Fibroblast of skin of left biceps (primary cell): ENCODE results near the gene RIMBP2.

Source experiments
- DNase-seq, 2 experiments: peaks; one replicate each; pipeline ENCODE4 v3.0.0-alpha.2; 2013; ENCODE audit warnings: low read depth in 2 of 2

The RIMBP2 gene

DNA sequence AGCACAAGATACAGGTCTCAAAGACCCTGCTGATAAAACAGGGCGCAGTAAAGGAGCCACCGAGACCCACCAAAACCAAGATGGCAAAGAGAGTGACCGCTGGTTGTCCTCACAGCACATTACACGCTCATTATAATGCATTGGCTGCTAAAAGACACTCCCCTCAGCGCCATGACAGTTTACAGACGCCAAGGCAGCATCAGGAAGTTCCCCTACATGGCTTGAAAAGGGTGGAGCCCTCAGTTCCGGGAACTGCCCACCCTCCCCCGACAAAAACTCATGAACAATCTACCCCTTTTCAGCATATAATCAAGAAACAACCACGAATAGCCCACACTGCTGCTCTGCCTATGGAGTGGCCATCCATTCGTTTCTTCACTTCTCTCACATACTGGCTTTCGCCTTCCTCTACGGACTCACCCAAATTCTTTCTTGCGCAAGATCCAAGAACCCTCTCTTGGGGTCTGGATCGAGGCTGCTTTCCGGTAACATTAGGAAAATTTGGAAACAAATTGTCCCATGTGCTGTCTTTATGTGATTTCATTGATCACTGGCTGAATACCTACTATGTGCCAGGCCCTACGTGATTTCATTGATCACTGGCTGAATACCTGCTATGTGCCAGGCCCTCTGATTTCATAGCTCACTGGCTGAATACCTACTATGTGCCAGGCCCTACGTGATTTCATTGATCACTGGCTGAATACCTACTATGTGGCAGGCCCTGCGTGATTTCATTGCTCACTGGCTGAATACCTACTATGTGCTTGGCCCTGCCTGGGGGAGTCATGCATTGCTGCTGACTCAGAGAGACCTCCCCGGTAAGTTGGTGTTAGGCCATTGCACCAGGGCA lies 252.1 kb downstream of the RIMBP2 start:
- DNase-seq, result no peak

- DNase-seq, result no peak
These were observed 252.8 kb downstream of the RIMBP2 start for GRCh38 chr12:130463275-130463658.

DNA sequence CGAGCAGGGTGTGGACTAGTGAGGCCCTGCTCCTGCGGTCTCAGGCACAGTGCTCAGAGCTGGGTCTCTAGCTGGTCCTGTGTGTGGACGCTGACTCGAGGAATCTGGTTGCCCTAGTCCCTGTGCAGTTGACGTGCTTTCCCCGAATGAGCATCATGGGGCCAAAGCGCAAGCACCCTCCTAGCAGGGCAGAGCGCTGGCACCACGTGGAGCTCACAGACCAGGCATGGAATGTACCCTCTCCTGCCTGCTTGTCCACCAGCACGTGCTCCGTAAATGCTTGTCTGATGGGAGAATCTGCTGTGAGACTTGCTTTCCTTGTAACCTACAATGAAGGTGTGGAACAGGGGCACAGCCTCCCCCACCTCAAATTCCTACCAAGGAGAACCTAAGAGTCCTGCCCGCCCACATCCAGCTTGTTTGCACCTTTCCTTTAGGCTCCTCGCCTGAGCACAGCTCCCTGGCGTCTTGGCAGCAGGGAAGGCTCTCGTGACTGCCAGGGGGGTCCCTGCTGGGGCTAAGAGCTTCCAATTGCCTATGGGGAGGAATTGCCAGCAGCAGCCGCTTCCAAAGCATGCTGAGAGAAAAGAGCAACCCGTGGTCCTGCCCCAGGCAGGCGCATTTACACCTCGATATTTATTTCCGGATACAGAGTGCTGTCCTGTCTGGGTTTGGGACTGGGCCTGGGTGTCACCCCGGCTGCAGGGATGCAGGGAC lies 253.4 kb downstream of the RIMBP2 start:
- no peak for DNase-seq

DNA sequence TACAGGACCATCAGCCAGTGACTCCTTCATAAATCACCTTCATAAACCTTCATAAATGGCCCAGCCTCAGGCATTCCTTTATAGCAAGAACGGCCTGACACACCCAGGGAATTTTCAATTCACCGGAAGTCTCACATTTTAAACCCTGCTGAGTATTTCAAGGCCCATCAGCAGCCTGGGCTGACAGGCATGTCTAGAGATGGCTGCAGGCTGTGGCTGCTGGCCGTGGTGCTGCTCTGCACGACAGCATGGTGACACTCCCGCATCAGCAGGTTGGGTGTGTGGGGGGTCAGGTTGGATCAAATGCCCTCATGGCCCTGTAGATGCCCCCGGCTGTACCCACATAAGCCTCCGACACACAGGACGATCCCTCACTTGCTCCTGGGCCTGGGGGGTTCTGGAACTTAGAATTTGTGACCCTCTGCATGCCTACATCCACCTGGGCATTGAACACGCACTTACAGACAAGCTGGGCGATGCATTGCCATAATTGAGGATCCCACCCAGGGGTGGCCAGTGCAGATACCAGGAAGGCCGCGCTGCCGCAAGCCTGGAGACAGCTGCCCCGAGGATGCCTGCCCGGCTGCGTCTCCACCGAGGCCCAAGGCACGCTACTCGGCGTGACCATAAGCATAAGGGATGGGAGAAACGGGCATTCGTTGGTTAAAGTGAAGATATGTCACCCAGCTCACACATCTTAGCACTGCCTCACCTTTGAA lies 254.1 kb downstream of the RIMBP2 start:
- no peak for DNase-seq

DNA sequence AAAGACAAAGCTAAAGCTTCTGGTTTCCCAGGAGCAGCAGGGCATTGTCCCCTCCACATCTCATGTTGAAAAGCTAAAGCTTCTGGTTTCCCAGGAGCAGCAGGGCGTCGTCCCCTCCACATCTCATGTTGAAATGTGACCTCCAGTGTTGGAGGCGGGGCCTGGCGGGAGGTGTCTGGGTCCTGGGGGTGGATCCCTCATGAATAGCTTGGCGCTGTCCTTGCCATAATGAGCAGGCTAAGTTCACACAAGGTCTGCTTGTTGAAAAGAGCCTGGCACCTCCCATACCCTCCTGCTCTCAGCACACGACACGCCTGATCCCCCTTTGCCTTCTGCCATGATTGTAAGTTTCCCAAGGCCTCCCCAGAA lies 254.7 kb downstream of the RIMBP2 start:
- DNase-seq, result no peak

- no peak for DNase-seq
These were observed 255.3 kb downstream of the RIMBP2 start for GRCh38 chr12:130460611-130461446.

DNA sequence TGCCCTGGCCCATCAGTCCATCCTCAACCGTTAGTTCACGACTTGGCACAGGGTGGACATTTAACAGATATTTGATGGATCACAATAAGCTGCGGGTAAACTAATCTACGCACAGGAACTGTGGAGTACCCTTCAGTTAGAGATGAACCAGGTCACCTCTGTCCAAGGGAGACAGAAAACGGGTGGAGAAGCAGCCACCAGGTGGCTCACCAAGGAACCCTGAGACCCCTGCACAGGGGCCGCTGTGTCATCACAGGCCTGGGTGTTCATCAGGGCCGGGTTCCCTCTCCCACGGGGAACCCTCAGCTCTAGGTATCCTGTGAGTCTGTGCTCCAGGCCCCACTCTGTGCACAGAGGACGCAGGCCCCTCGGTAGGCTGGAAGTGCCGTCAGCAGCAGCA lies 256.2 kb downstream of the RIMBP2 start:
- no peak for DNase-seq

DNA sequence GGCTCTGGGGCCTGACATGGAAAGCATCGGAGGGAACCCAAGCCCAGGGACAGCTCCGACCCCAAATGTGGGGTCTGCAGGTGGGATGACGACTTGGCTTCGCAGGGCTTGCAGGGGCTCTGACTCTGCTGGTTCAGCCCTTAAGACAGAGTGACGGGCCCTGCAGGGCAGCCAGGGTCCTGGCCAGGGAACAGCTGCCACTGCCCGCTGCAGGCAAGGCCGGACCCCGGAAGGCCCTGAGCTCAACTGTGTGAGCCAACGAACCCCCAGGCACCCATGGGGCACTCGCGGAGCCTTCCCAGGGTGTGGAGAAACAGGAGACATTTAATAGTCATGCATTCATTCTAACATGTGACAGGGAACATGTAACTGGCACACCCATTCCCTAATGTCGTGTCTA lies 257.8 kb downstream of the RIMBP2 start:
- no peak for DNase-seq

DNA sequence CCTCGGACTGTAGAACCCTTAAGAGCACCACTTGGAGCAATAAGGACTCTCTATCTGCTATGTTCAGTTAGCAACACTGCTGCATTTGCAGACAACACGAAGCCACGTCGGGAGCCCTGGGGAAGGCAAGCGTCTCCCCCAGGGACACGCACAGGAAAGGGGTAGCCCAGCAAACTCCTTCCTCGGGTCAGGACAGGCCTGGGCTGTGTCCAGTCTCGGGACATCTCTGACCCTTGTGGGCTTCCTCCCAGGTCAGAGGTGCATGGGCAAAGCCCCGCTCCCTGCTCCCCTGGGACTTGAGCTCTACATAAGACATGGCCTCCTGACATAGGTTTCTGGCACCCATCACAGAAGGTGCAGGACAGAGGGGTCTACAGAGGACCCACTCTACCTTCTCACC lies 258.9 kb downstream of the RIMBP2 start:
- no peak for DNase-seq

DNA sequence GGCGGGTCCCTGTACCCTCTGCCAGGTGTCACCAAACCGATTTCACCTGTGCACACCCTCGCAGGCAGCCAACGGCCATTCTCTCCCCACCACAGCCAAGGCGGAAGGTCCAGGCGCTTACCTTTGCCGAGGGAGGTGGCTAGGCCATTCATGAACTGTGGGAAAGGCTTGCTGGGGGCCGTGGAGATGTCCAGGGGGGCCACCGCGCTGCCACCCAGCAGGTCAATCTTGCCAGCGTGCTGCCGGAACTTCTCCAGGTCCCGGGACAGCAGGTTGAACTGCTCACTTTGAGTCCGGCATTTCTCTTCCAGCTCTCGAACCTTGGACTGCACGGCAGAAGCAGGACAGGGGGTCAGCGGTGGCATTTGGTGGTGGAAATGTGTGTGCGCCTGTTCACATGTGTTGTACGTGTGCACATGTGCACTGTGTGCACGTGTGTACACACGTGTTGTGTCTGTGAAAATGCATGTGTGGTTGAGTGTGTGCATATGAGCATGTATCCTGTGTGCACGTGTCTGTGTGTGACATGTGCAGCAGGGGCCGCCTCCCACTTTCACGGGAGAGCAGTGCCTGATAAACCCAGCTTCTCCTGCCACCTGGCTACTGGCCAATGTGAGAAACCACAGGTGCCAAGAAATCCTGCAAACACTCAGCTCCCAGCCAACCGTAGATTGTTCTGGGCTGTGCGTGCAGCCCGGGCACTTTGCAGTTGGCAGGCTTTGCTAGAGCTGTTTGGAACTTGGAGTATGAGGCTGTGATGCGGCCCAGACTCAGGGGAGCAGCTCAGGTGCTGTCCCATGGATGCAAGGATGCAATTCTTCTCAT lies 259.5 kb downstream of the RIMBP2 start:
- DNase-seq, result no peak

- DNase-seq, result no peak
These were observed 260.9 kb downstream of the RIMBP2 start for GRCh38 chr12:130455161-130455560.

DNA sequence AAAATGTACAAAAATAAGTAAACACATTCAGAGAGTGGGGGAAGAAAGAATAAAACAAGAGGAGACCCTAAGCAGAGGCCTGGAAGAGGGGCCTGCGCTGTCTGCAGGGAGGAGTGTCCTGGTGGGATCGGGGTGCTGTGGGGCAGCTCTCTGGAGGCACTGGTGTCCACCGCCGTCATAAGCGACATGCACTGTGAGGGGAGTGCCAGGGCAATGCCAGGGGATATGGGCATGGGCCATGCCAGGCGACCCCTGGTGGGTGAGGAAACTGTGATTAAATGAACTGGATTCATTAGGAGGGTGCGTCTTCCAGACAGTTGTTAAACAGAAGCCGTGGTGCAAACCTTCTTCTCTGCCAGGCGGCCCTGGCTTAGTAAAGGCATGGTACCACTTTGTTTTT lies 261.8 kb downstream of the RIMBP2 start:
- no peak for DNase-seq

GRCh38 chr12:130452546-130452945 lies 263.6 kb downstream of the RIMBP2 start:
- DNase-seq, result no peak

DNA sequence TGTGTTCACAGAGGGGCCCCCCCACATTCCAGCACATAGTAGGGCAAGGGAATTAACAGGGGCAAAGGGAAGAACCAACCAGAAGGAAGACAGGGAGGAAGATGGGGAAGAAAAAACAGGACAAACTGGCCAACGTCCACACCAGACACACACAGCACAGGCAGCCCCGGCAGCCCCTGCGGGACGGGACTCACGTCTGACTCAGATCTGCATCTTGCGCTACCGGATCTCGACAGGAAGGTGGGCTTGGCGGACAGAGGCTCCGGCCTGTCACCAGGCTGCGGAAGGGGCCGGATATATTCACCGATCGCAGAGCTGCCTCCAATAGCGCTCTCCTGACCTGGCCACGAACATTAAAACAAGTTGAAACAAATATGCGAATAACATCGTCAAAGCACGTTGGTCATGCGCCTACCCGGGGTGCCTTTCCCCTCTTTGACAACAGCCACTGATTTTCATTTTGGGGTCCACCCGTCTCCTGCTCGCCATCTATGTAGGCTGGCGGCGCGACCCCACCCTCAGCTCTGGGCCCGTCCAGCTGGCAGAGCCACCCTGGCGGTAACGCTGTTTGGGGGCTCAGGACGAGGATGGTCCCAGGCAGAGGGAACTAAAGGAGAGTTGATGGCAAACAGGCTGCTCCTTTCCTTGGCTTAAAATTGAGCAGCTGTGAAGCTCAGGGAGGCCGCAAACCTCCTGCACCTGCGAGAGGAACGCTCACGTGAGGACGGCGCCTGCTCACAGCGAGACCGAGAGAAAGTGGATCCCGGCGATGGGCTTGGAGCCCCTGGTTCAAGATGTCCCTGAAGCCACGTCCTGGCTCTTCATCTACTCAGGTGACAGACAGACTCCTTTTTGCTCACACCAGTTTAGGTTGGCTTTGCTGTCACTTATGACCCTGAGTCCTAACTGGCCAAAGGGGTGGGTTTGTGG lies 264.8 kb downstream of the RIMBP2 start:
- DNase-seq, result no peak

DNA sequence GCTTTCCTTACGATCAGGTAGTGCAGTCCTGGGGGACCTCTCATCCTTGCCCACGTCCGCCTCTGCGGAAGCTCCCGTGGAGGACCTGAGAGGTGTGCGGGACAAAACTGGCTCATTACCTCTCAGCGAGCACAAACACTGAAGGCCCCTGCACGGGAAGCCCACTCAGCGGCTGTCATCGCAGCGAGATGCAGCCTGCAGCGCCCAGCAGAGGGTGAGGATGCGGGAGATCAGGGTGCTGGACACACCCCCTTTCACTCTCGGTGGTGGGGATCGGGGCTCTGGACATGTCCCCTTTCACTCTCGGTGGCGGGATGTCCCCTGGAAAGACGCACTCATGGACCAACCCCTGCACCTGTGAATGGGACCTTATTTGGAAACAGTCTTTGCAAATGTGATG lies 266.8 kb downstream of the RIMBP2 start:
- DNase-seq, result no peak

DNA sequence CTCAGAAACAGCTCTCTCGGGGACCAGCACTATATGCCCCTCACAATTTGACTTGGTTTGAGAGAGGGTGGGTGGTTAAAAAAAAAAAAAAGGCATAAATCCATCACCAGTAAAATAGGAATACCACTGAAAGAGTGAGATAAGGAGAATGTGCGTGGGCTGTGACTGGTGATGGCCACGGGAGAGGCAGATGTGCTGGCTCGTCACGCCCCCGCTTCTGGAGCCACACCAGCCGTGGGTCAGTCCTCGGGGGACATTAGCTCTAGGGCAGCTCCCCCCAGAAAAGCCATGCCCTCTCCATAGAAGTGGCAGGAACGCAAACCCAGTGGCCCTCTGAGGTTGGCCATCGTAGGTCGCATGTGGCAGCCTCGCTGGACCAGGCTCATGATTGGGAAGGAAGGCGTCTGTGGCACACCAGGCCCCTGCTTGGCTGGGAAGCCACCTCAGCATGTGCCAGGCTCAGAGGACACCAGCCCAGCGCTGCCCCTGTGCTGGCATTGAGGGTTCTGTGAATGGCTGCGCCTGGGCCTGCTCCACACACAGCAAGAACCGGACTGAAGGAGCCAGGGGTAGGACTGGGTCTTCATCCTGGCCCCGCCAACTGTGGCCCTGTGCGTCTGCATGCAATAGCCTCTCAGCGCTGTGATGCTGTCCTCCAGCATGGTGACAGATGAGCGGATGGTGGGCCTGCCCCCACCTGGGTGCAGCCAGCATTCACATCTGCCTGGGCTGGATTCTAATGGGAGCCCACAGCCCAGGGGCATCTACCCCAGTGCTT lies 267.9 kb downstream of the RIMBP2 start:
- DNase-seq, result no peak

DNA sequence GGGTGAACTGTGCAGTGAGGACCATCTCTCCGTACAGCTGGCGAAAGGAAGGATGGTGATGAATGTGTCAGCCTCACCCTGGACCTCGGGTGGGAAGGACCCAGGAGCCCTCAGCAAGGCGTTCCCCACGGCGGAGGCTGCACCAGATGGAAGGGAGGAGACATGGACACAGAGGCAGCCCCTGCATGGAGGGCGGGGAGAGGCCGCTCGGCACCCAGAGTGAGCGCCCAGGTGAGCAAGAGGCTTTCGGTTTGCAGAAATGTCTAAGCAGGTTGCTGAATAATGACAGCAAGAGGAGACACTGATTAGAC lies 268.5 kb downstream of the RIMBP2 start:
- DNase-seq, result no peak

- no peak for DNase-seq
These were observed 269.0 kb downstream of the RIMBP2 start for GRCh38 chr12:130446846-130447654.
